NCI-H748 (cell line): ENCODE results near the gene MUSK.

Source experiments
- DNase-seq: peaks from one replicate; lab custom pipeline; 2025; ENCODE audit not compliant: unreplicated experiment; lab: John Stamatoyannopoulos, UW

MUSK gene

DNA sequence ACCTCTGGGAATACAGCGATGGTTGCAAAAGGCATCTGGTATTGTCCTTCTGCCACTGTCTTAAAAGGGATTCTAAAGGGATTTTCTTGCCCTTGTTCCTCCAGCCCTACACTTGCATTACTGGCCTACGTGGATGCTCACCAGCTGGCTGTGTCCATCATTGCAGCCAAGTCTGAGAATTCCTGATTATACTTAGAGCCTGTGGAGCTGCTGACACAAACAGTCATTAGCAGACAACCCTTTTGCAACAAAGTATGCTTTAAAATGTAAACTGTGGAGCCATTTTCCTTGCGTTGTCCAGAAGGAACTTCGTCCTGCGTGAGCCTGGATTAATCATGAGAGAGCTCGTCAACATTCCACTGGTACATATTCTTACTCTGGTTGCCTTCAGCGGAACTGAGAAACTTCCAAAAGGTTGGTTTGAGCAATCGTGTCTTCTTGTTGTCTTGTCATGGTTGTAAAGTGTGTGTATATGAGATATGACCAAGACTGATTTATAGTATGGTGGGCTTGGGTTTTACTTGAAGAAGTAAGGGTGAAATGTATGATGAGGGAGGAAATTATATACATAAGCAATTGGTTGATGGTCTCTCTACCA, at the start of gene MUSK:
MUSK (plus strand) TSS at position 222 of the 598 bp plus-strand sequence; CDS start at position 336, 114 bp downstream.
- no peak for DNase-seq

DNA sequence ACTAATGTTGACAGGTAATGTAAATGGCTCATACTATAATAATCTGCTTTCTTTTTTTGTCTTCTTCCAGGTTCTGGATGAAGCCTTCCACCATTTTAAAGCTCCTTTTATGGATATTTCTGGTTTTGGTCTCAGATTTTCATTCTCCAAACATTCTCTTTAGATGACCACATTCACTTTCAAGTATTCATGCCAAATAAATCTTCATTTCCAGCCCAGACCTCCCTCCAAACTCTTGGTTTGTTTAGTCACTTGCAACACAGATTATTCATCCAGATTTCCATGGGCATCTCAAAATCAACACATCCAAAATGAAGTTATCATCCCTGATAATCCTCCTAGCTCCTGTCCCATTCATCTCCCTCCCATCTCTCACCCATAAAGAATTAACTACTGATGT, 48.8 kb upstream of the MUSK start:
- DNase-seq = no peak

- DNase-seq = no peak
These were observed 47.9 kb upstream of the MUSK start for GRCh38 chr9:110620726-110621125.

GRCh38 chr9:110622368-110622767, 46.2 kb upstream of the MUSK start:
- no peak for DNase-seq

- peak; percentile 62 for DNase-seq
These were observed 45.0 kb upstream of the MUSK start for GRCh38 chr9:110623462-110624025.

DNA sequence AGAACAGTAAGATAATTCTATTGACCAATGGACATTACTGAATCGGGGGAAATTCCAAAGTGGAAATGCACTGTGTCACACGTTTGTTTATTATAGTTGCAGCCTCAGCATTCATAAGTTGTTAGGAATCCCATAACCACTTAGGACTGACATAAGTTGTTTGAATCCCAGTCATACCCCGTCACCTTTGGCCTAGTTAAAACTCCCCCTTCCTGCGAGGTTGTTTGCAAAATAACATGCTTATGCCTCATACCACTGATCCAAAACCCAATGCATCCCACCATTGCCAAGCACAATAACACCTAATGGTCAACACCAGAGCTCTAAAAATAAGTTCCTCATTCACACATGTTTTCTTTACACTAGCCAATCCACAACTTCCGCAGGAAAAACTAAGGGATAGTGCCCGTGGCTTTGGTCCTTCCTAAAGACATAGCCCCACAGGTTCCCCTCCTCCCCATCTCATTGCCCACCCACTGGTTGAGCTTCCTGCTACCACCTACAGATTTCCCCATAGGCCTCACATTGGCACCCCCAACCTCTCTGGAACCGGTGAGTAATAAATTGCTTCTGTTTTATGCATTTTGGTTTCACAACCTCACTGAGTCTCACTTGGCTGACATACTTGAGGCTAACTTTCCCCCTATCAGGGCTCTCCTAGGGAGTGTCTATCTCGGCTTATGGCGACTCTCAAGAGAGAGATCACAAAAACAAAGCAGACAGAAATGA, 42.3 kb upstream of the MUSK start:
- no peak for DNase-seq

- DNase-seq = no peak
These were observed 33.0 kb upstream of the MUSK start for GRCh38 chr9:110635589-110635988.

GRCh38 chr9:110638381-110638954, 30.1 kb upstream of the MUSK start:
- peak; percentile 25 for DNase-seq

GRCh38 chr9:110640736-110641135, 27.9 kb upstream of the MUSK start:
- no peak for DNase-seq

DNA sequence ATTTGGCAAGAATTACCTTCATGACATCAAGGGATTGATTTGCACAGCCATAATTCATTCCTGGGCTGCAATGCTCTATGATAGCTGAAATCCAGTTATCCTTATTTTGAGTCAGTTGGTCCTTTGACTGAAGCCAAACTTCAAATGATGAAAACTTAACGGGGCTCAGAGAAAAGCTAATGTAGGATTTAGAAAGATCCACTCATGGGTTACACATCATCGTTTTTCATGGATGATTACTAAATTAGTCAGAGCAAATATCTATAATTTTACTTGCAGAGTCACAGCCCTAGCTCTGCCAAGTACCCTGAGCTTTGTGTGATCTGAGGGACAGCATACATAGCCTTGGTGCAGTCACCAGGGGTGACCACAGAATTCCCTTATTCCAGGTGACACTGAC, 27.3 kb upstream of the MUSK start:
- DNase-seq = no peak

DNA sequence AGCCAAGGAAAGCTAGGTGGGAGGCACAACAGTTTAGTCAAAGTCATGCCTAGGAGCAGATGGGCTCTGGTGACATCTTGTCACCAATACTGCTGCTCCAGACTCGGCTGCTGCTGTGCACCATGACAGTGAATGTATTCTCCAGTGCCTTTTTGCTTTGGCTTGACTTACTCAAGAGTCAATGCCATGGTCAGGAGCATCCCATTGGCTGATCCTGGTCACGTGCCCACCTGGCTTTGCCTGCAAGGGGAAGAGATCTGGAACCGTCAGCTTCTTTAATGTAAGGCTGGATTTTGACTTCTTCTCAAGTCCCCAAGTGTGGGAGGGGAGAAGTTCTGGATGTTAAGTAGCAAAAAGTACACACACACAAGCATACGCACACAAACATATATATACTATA, 19.9 kb upstream of the MUSK start:
- no peak for DNase-seq

DNA sequence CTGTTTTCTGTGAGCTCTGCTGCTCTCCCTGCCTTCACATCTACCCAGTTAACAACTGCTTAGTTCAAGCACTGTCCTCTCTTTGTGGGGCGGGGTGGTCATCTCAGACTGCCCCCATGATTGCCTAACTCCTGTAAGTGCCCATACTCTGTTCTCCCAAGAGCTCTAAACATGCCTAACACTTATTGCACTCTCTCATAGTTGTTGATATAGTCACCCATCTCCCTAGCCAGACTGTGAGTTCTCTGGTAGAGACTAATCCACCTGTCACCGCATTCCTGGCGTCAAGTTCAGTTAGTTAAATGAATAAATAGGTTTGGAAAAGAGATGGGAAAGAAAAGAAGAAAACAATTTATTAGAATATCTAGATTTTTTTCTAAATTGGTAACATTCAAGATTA, 18.3 kb upstream of the MUSK start:
- no peak for DNase-seq

- DNase-seq = no peak
These were observed 17.6 kb upstream of the MUSK start for GRCh38 chr9:110650991-110651411.

DNA sequence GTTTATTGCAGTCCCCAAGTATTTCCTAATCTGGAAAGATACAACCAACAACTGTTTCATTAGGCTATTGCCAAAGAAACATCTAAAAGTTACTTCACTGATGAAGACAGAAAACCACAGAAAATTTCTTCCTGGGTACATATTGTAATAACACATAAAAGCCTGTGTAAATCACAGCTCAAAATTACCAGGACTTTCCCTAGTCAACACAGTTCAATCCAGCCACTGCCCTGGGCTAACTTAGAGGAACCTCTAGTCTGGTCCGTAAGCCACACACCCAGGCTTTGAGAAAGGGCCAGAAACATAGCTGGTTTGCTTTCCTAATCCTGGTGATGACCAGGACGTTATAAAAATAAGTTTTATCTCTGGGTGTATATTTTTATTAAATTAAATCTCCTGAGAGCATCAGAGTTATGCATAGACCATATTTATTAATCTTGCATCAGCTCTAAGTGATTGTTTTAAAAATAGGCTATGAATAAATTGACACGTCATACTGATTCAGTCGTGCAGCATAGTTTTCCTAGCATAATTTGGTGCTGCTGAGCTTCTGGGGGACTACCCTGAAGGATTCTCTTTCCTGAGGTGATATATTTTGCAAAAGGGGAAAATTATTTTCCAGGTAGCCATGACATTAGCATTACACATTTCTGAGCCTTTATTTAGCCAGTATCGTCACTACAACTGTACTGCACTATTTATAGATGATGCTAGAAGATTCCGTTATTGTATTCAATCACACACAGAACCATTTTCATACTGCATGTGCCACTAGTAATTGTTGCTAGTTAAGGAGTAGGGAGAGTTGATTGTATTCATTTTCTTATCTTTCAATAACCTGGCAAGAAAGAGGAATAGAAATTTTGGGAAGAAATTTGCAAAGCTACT, 12.6 kb upstream of the MUSK start:
- no peak for DNase-seq

- no peak for DNase-seq
These were observed 8.6 kb upstream of the MUSK start for GRCh38 chr9:110659891-110660541.

DNA sequence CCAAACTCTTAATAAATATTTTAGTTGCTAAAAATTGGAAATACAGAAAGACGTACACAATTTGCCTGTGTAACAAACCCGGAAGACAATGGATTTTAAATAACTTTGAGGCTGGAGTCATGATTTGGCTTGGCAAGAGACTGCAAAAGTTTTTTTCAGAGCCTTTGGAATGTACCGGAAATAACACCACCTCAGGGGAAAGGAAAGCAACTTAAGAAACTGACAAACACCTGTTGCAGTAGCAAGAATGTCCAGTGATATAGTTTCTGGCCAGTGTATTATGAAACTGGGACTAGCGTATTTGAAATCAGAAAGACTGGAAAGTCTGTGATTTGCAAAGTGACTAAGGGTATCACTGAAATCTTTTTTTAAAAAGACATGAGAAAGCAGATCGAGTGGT, 842 bp downstream of the MUSK start:
- DNase-seq = no peak

GRCh38 chr9:110671849-110672248, 3.3 kb downstream of the MUSK start:
- DNase-seq = no peak

DNA sequence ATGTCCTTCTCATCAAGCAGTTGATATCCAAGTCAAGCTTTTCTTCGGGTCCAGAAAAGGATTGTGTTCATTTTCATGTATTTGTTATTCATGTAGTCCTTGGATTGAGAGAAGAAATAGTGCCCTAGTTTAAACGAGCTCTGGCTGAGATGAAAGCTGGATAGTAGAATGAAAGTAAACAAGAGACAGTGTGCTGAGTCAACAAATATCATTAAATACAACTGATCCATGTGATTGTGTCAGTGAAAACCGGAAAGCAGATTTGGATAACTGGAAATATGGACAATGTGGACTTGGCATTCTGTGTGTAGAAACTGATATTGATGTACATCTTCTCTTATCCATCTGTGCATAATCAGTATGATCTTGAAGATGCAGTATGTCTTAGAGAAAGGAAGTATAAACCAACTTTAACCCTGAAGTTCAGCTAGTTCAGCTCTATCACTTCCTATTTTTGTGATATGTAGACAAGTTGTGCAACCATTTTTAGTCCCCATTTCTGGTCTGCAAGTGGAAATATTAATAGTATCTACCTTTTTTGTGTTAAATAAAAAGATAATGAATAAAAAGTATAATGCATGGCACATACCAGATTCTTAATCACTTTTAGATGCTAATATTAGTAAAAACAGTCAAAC, 4.4 kb downstream of the MUSK start:
- peak; percentile 29 for DNase-seq

DNA sequence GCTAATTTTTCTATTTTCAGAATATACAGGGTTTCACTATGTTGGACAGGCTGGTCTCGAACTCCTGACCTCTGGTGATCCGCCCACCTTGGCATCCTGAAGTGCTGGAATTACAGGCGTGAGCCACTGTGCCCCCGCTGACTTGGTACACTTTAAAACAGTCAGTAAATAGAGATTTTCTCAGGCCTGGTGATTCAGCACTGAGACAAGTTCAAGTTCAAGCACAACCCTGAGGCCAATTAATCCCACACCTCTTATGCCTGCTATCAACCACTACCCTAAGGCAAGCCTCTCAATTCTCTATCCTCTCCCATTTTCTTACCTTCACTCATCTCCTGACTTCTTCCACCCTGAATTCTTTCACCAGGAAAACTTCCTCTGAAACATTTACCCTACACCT, 18.9 kb downstream of the MUSK start:
- no peak for DNase-seq

- no peak for DNase-seq
These were observed 19.7 kb downstream of the MUSK start for GRCh38 chr9:110688329-110688728.
